GM12878 (cell line): ENCODE data around the gene PCDHB12. TPM values are rescaled to one million over a fixed set of nuclear protein-coding genes. Genes with fewer than 3 reads are reported as not detected.

Experiments used
- ATAC-seq: fragments of 200-7000 bp; cut with Tn5 transposase; 3 replicates; pipeline ENCODE4 v1.9.1; 2020; ENCODE audit warnings: mild to moderate bottlenecking, moderate library complexity
- Bru-seq: library from RNA; stranded (reverse); fragments of 400-500 nt; gene quantifications from one replicate; lab custom pipeline; 2021; lab: Mats Ljungman, UMichigan
- BruChase-seq, 2 experiments: library from RNA; stranded (reverse); fragments of 400-500 nt; gene quantifications; one replicate each; lab custom pipeline; 2021; lab: Mats Ljungman, UMichigan
- BruUV-seq: library from RNA; stranded (reverse); fragments of 400-500 nt; replicated peaks from 2 replicates; lab custom pipeline; 2021; lab: Mats Ljungman, UMichigan
- CTCF ChIA-PET: fragments of 300-600 bp; sonication (Branson Sonifier 250); formaldehyde crosslinking; extraction: SDS; loops from one replicate; lab custom pipeline; 2021; ENCODE audit warnings: inconsistent platforms; lab: Yijun Ruan, JAX
- POLR2A ChIA-PET: fragments of 350-600 bp; formaldehyde crosslinking; extraction: SDS; loops from one replicate; lab custom pipeline; 2021; ENCODE audit warnings: inconsistent platforms; lab: Charles Lee
- RAD21 ChIA-PET: fragments of 300-600 bp; sonication (Branson Sonifier 250); formaldehyde crosslinking; loops from one replicate; lab custom pipeline; 2023; ENCODE audit warnings: antibody characterized with exemption; ENCODE audit not compliant: unreplicated experiment; lab: Charles Lee
- SMC1A ChIA-PET: fragments of 300-600 bp; sonication (Branson Sonifier 250); formaldehyde crosslinking; loops from one replicate; lab custom pipeline; 2023; ENCODE audit not compliant: unreplicated experiment, uncharacterized antibody; lab: Charles Lee
- DNase-seq: peaks from one replicate; pipeline ENCODE4 v3.0.0-alpha.2; 2011; ENCODE audit warnings: low read depth, low spot score
- FAIRE-seq: peaks from 3 replicates; lab custom pipeline; 2011; peaks lifted over from hg19 to GRCh38; lab: Jason Lieb, UNC
- H2AFZ ChIP-seq: 2 replicates; pipeline ENCODE4 v1.6.0; 2011; ENCODE audit warnings: low read depth, low read length, control low read depth; ENCODE audit not compliant: control insufficient read depth
- H3K27ac ChIP-seq: 2 replicates; pipeline ENCODE4 v1.5.1; 2011; ENCODE audit warnings: control low read depth; ENCODE audit not compliant: control insufficient read depth, insufficient read depth
- H3K27me3 ChIP-seq, 2 experiments: replicated peaks in 1 of 2; 2 replicates each; pipeline versions ENCODE4 v1.6.0 to v1.6.1; 2011; ENCODE audit warnings: low read length in 1 of 2; ENCODE audit not compliant: control insufficient read depth in 2 of 2, insufficient read depth in 2 of 2
- H3K36me3 ChIP-seq, 2 experiments: 2 replicates each; pipeline ENCODE4 v1.5.1; 2011; ENCODE audit warnings: low read length in 1 of 2; ENCODE audit not compliant: control insufficient read depth in 2 of 2, insufficient read depth in 2 of 2
- H3K4me1 ChIP-seq: 2 replicates; pipeline ENCODE4 v1.6.1; 2011; ENCODE audit warnings: mild to moderate bottlenecking, low read length, moderate library complexity, mixed read lengths; ENCODE audit not compliant: control insufficient read depth, insufficient read depth
- H3K4me2 ChIP-seq: 2 replicates; pipeline ENCODE4 v1.6.0; 2011; ENCODE audit warnings: control low read depth; ENCODE audit not compliant: control insufficient read depth, insufficient read depth
- H3K4me3 ChIP-seq: fragments of 200-600 bp; sonication (generic); 2 replicates; pipeline ENCODE4 v1.5.1; 2016
- H3K79me2 ChIP-seq: 2 replicates; pipeline ENCODE4 v1.6.0; 2011; ENCODE audit warnings: low read length; ENCODE audit not compliant: control insufficient read depth, insufficient read depth
- H3K9ac ChIP-seq: 2 replicates; pipeline ENCODE4 v1.8.0; 2011; ENCODE audit warnings: low read length, control low read depth, mixed read lengths; ENCODE audit not compliant: control insufficient read depth, insufficient read depth
- H3K9me3 ChIP-seq: replicated peaks from 3 replicates; pipeline ENCODE4 v1.5.1; 2011; ENCODE audit warnings: mild to moderate bottlenecking, low read length; ENCODE audit not compliant: control insufficient read depth, insufficient read depth
- H4K20me1 ChIP-seq: 2 replicates; pipeline ENCODE4 v1.6.0; 2011; ENCODE audit not compliant: control insufficient read depth, insufficient read depth
- PBX3 ChIP-seq: IDR thresholded peaks from 2 replicates; pipeline ENCODE4 v1.6.1; 2011; ENCODE audit warnings: mild to moderate bottlenecking, low read depth, low read length, moderate library complexity; ENCODE audit not compliant: insufficient replicate concordance
- WGBS: methylation state at CpG from one replicate; pipeline ENCODE4 v1.1.6; 2016; ENCODE audit warnings: low lambda C conversion rate; ENCODE audit not compliant: insufficient replicate concordance, insufficient coverage; ENCODE audit errors: missing lambda C conversion rate; 5-methylcytosine and 5-hydroxymethylcytosine counted together
- in situ Hi-C: fragments of 300-500 bp; cut with MboI; formaldehyde crosslinking; loops from 9 replicates; pipeline ENCODE4 v1.14.3; 2018; ENCODE audit warnings: mixed read lengths
- intact Hi-C: fragments of 100-400 bp; cut with micrococcal nuclease; formaldehyde crosslinking; loops from one replicate; pipeline ENCODE4 v1.14.2; 2022; ENCODE audit not compliant: unreplicated experiment
- long read RNA-seq, 2 experiments: library from polyadenylated mRNA; unstranded; transcript quantifications; one replicate each; pipeline ENCODE4 v2.0.0, GENCODE V29; 2019 to 2020
- polyA minus RNA-seq, 3 experiments: library from RNA; depleted of rRNA, polyadenylated mRNA; stranded (reverse); fragments of >200 nt; gene quantifications; 2 replicates each; pipeline ENCODE4 v1.2.3, GENCODE V29; 2011
- polyA plus RNA-seq, 11 experiments: library from polyadenylated mRNA; depleted of rRNA in 4 of 11; unstranded in 6 of 11; stranded (reverse) in 5 of 11; fragments of >200 nt; fragmentation: Nextera tagmentation in 4 of 11; fragmentation: Illumina TruSeq in 1 of 11; extraction: Ambion mirVana in 4 of 11; extraction: Trizol in 1 of 11; gene quantifications; 1 replicate in 1 of 11; 2 replicates in 10 of 11; pipeline versions ENCODE4 v1.2.1 to v1.2.3, GENCODE V29; 2011 to 2016; ENCODE audit warnings: inconsistent platforms in 2 of 11, missing spikeins in 2 of 11, low read depth in 1 of 11
- total RNA-seq, 4 experiments: library from RNA; depleted of rRNA in 3 of 4; stranded (reverse); fragments of >200 nt in 3 of 4; fragmentation: Illumina TruSeq in 1 of 4; extraction: Trizol in 1 of 4; gene quantifications; 2 replicates each; pipeline versions ENCODE4 v1.2.1 to v1.2.3, GENCODE V29; 2013 to 2021

The PCDHB12 gene
- not detected in 2 replicates for total RNA-seq (2013; cell fraction: nucleolus; rRNA removed)
- total RNA-seq (2014; rRNA removed) (not detected in 2 replicates), total RNA-seq (2014; rRNA removed; fragmentation: Illumina TruSeq; extraction: Trizol) (not detected in 2 replicates), total RNA-seq (2021) (not detected in 2 replicates), polyA plus RNA-seq (2011; rRNA removed) (0.04 TPM in 1 of 2 replicates, not detected in the other), polyA plus RNA-seq (2014; fragmentation: Illumina TruSeq; extraction: Trizol) (0.04 TPM in 1 of 2 replicates, not detected in the other), polyA plus RNA-seq (2014; fragmentation: Nextera tagmentation; extraction: Ambion mirVana) (not detected), polyA plus RNA-seq (2014; rRNA removed) (not detected in 2 replicates), polyA plus RNA-seq (2016; fragmentation: Nextera tagmentation; extraction: Ambion mirVana) (under 1 TPM in 1 of 2 experiments, not detected in 1; 0.08 TPM), polyA minus RNA-seq (2011; rRNA and poly(A)+ RNA removed) (not detected in 2 replicates), Bru-seq, nascent RNA (percentile 13 among the genes with signal in this experiment), BruChase-seq, experiment 1, labeled RNA remaining after a 6-hour chase (not detected), BruChase-seq, experiment 2, labeled RNA remaining after a 2-hour chase (not detected)
- polyA plus RNA-seq (2011; ENCODE audit: low read depth), result not detected
- 0.04 TPM in 1 of 2 replicates, not detected in the other for polyA plus RNA-seq (2011; cell fraction: cytosol; rRNA removed)
- polyA plus RNA-seq (2011; cell fraction: nucleus; rRNA removed), result 0.03 TPM in 1 of 2 replicates, not detected in the other
- not detected in 2 replicates for polyA plus RNA-seq (2012)
- not detected in 2 replicates for polyA minus RNA-seq (2011; cell fraction: cytosol; rRNA and poly(A)+ RNA removed)
- polyA minus RNA-seq (2011; cell fraction: nucleus; rRNA and poly(A)+ RNA removed), result not detected in 2 replicates
- long read RNA-seq, experiment 1, result 0 reads
- long read RNA-seq, experiment 2, result 0 reads

DNA sequence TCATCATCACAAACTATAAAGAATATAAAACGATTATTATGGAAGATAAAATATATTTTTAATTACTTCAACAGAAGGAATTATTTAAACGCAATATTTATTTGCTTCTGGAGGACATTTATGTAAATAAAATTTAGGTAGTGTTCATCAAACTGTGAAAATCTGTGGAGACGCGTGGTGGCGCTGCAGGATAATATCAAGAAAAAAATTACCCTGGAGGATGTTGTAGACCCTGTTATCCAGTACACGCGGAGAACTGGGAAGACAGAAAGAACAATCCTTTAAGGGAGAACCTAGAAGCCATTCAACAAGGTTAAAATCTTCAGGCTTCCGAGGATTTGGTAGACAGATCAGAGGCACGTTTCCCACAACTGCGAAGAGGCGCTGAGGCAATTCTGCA lies at the start of gene PCDHB12:
PCDHB12 (plus strand) TSS at position 242 of the 400 bp plus-strand sequence. CDS start 189 bp downstream, outside the sequence.
- no peaks in the 10 kb centered on the region; the same call in 2 of the 3 replicates for H3K9me3 ChIP-seq
- no peaks in the 10 kb centered on the region for H3K36me3 ChIP-seq
- FAIRE-seq, result no peak
- no peaks in the 10 kb centered on the region for H4K20me1 ChIP-seq
- CTCF ChIA-PET, result interaction anchor here (0.8 kb wide), 1 partner anchor 222 kb away, joined by 3 read pairs; the partner anchor contains the start of gene PCDHGA12
- no peak for TF ChIP-seq PBX3
- TF ChIP-seq, all 136 proteins: peak for 0
- intact Hi-C loops (no loop called here), in situ Hi-C loops (loop anchor here (25.0 kb wide), 1 partner anchor 354 kb away; no protein-coding TSS in a partner anchor)
- no TSS peak for BruUV-seq
- SMC1A ChIA-PET, result interaction anchor here (0.9 kb wide), 1 partner anchor 18 kb away, joined by 3 read pairs; no protein-coding TSS in a partner anchor
- Histone ChIP-seq H3K27me3 (no peaks in the 10 kb centered on the region), H3K4me3 (no peak within 1 kb of the TSS), H3K27ac (no peak within 1 kb of the TSS), H2AFZ (no peak within 1 kb of the TSS), H3K79me2 (no peaks in the 10 kb centered on the region), H3K4me2 (no peak within 1 kb of the TSS), H3K4me1 (no peaks in the 10 kb centered on the region), H3K9ac (no peak within 1 kb of the TSS)
- ATAC-seq (no peak), DNase-seq (no peak)
- POLR2A ChIA-PET, result no interaction called here
- RAD21 ChIA-PET, result no interaction called here
- WGBS, result 24% methylated on average over 11 of the region's 11 CpGs
